ENCODE measurements around the gene KLRF2. TPM values are rescaled to one million over a fixed set of nuclear protein-coding genes. Genes with fewer than 3 reads are reported as not detected.

KLRF2 gene
- total RNA-seq, 2 experiments from 2014 or later = not detected

DNA sequence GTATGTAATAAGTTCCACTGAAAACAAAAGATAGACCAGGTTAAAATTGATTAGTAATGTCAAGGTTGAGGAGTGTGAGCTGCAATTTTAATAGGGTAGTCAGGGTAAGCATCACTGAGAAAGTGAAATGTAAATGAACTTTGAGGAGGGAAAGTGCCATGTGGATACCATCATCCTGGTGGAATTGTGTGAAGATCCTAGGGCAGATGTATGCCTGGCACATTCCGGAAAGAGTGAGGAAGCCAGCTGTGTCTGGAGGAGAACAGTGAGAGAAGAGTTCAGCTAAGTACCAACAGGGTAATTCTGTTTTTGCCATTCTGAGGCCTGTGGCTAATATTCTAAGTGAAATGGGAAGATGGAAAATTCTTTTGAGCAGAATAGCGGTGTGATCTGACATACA lies 53.7 kb downstream of the KLRF2 start:
- intact Hi-C loops (cut with micrococcal nuclease; ENCODE audit: unreplicated experiment) = no loop called here
- no peak overlapping the region for H2AFZ ChIP-seq (ENCODE audit: low read length)
- no peak for TF ChIP-seq EZH2phosphoT487 (IDR thresholded peaks at IDR 0.05; ENCODE audit: borderline replicate concordance, low read depth, low read length)
- TF ChIP-seq, protein P1, sequence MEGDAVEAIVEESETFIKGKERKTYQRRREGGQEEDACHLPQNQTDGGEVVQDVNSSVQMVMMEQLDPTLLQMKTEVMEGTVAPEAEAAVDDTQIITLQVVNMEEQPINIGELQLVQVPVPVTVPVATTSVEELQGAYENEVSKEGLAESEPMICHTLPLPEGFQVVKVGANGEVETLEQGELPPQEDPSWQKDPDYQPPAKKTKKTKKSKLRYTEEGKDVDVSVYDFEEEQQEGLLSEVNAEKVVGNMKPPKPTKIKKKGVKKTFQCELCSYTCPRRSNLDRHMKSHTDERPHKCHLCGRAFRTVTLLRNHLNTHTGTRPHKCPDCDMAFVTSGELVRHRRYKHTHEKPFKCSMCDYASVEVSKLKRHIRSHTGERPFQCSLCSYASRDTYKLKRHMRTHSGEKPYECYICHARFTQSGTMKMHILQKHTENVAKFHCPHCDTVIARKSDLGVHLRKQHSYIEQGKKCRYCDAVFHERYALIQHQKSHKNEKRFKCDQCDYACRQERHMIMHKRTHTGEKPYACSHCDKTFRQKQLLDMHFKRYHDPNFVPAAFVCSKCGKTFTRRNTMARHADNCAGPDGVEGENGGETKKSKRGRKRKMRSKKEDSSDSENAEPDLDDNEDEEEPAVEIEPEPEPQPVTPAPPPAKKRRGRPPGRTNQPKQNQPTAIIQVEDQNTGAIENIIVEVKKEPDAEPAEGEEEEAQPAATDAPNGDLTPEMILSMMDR (conservative IDR thresholded peaks at IDR 0.05; ENCODE audit: low read length) = no peak

DNA sequence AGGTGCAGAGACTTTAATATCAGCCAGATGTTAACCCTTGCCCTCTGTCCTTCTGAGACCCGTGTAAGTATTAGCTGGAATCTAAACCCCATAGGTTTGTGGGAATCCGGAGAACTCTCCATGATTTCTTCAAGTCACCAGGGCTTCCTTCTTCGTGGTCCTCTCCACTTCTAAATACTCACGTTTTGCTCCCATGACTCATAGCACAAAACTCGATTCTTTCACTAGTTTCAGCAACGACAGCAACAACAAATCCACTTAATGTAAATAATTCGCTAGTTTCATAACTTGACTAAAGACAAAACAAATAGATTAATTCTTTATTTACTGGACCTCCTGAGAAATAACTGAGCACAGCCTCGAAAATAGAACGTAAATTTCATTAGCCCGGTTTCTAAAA lies 55.3 kb downstream of the KLRF2 start:
- Histone ChIP-seq H3K4me1 (ENCODE audit: insufficient read depth, low read length, poor library complexity, severe bottlenecking) (peaks cover 5% of the 10 kb centered on the region), H2AFZ (ENCODE audit: low read length) (no peak overlapping the region), H3K4me3 (ENCODE audit: low read depth, low read length, poor library complexity, severe bottlenecking) (no peak overlapping the region), H3K79me2 (ENCODE audit: insufficient read depth, low read depth, low read length) (no peaks in the 10 kb centered on the region), H3K4me2 (ENCODE audit: low read length) (no peak overlapping the region), H3K9me2 (ENCODE audit: insufficient read depth, low read length) (no peaks in the 10 kb centered on the region), H4K20me1 (ENCODE audit: insufficient read depth, low read length) (no peaks in the 10 kb centered on the region), H3K9me3 (ENCODE audit: low read length) (no peaks in the 10 kb centered on the region), H3K36me3 (ENCODE audit: insufficient read depth, low read length) (no peaks in the 10 kb centered on the region), H3K27ac (ENCODE audit: low read depth, low read length, poor library complexity, severe bottlenecking) (no peak overlapping the region)
- ChIA-PET CTCF (ENCODE audit: unreplicated experiment) (no interaction called here), POLR2A (no interaction called here)
- no TSS peak for BruUV-seq (replicated peaks)
- DNase-seq (ENCODE audit: low spot score) = no peak
- TF ChIP-seq, protein P1 (conservative IDR thresholded peaks at IDR 0.05; ENCODE audit: low read length) = no peak
- no peak for TF ChIP-seq EZH2phosphoT487 (IDR thresholded peaks at IDR 0.05; ENCODE audit: borderline replicate concordance, low read depth, low read length)
- intact Hi-C loops (cut with micrococcal nuclease; ENCODE audit: unreplicated experiment) = no loop called here

More for the DNA sequence above, 53.7 kb downstream of the KLRF2 start:
- Histone ChIP-seq H3K36me3 (ENCODE audit: insufficient read depth, low read length) (no peaks in the 10 kb centered on the region), H3K27ac (ENCODE audit: low read depth, low read length, poor library complexity, severe bottlenecking) (no peak overlapping the region), H3K9me2 (ENCODE audit: insufficient read depth, low read length) (no peaks in the 10 kb centered on the region), H3K9me3 (ENCODE audit: low read length) (no peaks in the 10 kb centered on the region), H3K4me3 (ENCODE audit: low read depth, low read length, poor library complexity, severe bottlenecking) (no peak overlapping the region), H3K79me2 (ENCODE audit: insufficient read depth, low read depth, low read length) (no peaks in the 10 kb centered on the region), H4K20me1 (ENCODE audit: insufficient read depth, low read length) (no peaks in the 10 kb centered on the region), H3K4me1 (ENCODE audit: insufficient read depth, low read length, poor library complexity, severe bottlenecking) (peaks cover 5% of the 10 kb centered on the region), H3K4me2 (ENCODE audit: low read length) (no peak overlapping the region)
- BruUV-seq (replicated peaks) = no TSS peak
- ChIA-PET POLR2A (no interaction called here), CTCF (ENCODE audit: unreplicated experiment) (no interaction called here)
- DNase-seq (ENCODE audit: low spot score) = no peak

DNA sequence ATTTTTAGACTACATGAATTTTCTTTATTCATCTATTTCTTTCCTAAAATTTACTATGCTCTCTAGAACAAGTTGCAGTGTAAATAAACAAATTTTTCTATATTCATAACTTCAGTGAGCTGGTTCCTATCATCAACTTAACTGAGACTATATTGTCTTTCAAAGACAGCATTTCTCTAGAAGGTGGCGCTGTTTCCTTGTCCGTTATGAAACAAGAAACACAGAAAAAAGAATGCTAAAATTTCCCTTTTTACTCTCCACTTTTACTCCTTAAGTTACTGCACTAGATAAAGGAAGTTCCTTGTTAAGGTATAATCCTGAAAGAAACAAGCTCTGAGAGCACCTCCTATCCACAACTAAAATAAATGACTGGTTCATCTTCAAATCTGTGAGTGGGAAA lies 59.1 kb downstream of the KLRF2 start:
- Histone ChIP-seq H3K9me2 (ENCODE audit: insufficient read depth, low read length) (no peaks in the 10 kb centered on the region), H3K9me3 (ENCODE audit: low read length) (no peaks in the 10 kb centered on the region), H3K36me3 (ENCODE audit: insufficient read depth, low read length) (no peaks in the 10 kb centered on the region), H2AFZ (ENCODE audit: low read length) (no peak overlapping the region), H3K4me2 (ENCODE audit: low read length) (no peak overlapping the region), H3K27ac (ENCODE audit: low read depth, low read length, poor library complexity, severe bottlenecking) (no peak overlapping the region), H3K4me3 (ENCODE audit: low read depth, low read length, poor library complexity, severe bottlenecking) (no peak overlapping the region), H4K20me1 (ENCODE audit: insufficient read depth, low read length) (no peaks in the 10 kb centered on the region), H3K4me1 (ENCODE audit: insufficient read depth, low read length, poor library complexity, severe bottlenecking) (peaks cover 5% of the 10 kb centered on the region), H3K79me2 (ENCODE audit: insufficient read depth, low read depth, low read length) (no peaks in the 10 kb centered on the region)
- no peak for TF ChIP-seq EZH2phosphoT487 (IDR thresholded peaks at IDR 0.05; ENCODE audit: borderline replicate concordance, low read depth, low read length)
- TF ChIP-seq, protein P1 (conservative IDR thresholded peaks at IDR 0.05; ENCODE audit: low read length) = peak; percentile 73
- POLR2A ChIA-PET = interaction anchor here (0.6 kb wide), 1 partner anchor 47 kb away, joined by 3 read pairs; no protein-coding TSS in a partner anchor
- intact Hi-C loops (cut with micrococcal nuclease; ENCODE audit: unreplicated experiment) = no loop called here
- CTCF ChIA-PET (ENCODE audit: unreplicated experiment) = no interaction called here
- no TSS peak for BruUV-seq (replicated peaks)
- DNase-seq (ENCODE audit: low spot score) = peak; percentile 12

All from OCI-LY7 (cell line).